ENCODE results near the gene UCP3. TPM values are rescaled to one million over a fixed set of nuclear protein-coding genes. Genes with fewer than 3 reads are reported as not detected.
A peak's percentile ranks its signal among the peaks of the same experiment; 100 is the strongest.

Gene UCP3
- polyA plus RNA-seq, 4 donors = 0.54 to 1.3 (median 0.86) TPM

- DNase-seq = no peak
- H3K36me3 ChIP-seq (ENCODE audit: control insufficient read depth in 3 of 3, insufficient read depth in 2 of 3, low read depth in 1 of 3, low read length in 3 of 3) = peaks cover 3 to 39% (median 6%) of the 10 kb centered on the region in 3 donors
- FAIRE-seq = no peak
- 39 to 65% (median 47%) methylated on average over 1 of the region's 1 CpG for WGBS, 3 donors
- H3K4me3 ChIP-seq (ENCODE audit: low read depth in 1 of 3, low read length in 3 of 3) = no peak overlapping the region
- H3K27ac ChIP-seq (ENCODE audit: low read depth in 1 of 3, low read length in 2 of 3) = no peak overlapping the region
- no peaks in the 10 kb centered on the region for H3K27me3 ChIP-seq (ENCODE audit: control insufficient read depth in 3 of 3, insufficient read depth in 3 of 3, low read length in 3 of 3)
- H3K9me3 ChIP-seq (ENCODE audit: control insufficient read depth in 2 of 2, insufficient read depth in 1 of 2, low read depth in 1 of 2, low read length in 1 of 2) = no peaks in the 10 kb centered on the region
- H3K4me1 ChIP-seq (ENCODE audit: control insufficient read depth in 3 of 3, insufficient read depth in 2 of 3, low read depth in 1 of 3, low read length in 2 of 3) = no peaks in the 10 kb centered on the region
Observed at GRCh38 chr11:74035264-74035663, 26.4 kb upstream of the UCP3 start.

GRCh38 chr11:74033046-74033445 is 24.2 kb upstream of the UCP3 start:
- no peak for FAIRE-seq
- Histone ChIP-seq H3K4me3 (ENCODE audit: low read depth in 1 of 3, low read length in 3 of 3) (no peak overlapping the region), H3K36me3 (ENCODE audit: control insufficient read depth in 3 of 3, insufficient read depth in 2 of 3, low read depth in 1 of 3, low read length in 3 of 3) (peaks cover 3 to 48% (median 6%) of the 10 kb centered on the region in 3 donors), H3K9me3 (ENCODE audit: control insufficient read depth in 2 of 2, insufficient read depth in 1 of 2, low read depth in 1 of 2, low read length in 1 of 2) (no peaks in the 10 kb centered on the region), H3K4me1 (ENCODE audit: control insufficient read depth in 3 of 3, insufficient read depth in 2 of 3, low read depth in 1 of 3, low read length in 2 of 3) (no peaks in the 10 kb centered on the region), H3K27me3 (ENCODE audit: control insufficient read depth in 3 of 3, insufficient read depth in 3 of 3, low read length in 3 of 3) (no peaks in the 10 kb centered on the region), H3K27ac (ENCODE audit: low read depth in 1 of 3, low read length in 2 of 3) (no peak overlapping the region)
- no peak for DNase-seq
- WGBS, 3 donors = 88 to 91% (median 90%) methylated on average over 3 of the region's 3 CpGs

- H3K27ac ChIP-seq (ENCODE audit: low read depth in 1 of 3, low read length in 2 of 3) = peak overlapping the region in 1 of 3 donors; percentile 8
- DNase-seq = no peak
- H3K4me1 ChIP-seq (ENCODE audit: control insufficient read depth in 3 of 3, insufficient read depth in 2 of 3, low read depth in 1 of 3, low read length in 2 of 3) = no peaks in the 10 kb centered on the region
- 80 to 88% (median 82%) methylated on average over 9 of the region's 9 CpGs for WGBS, 3 donors
- no peaks in the 10 kb centered on the region for H3K27me3 ChIP-seq (ENCODE audit: control insufficient read depth in 3 of 3, insufficient read depth in 3 of 3, low read length in 3 of 3)
- no peaks in the 10 kb centered on the region for H3K9me3 ChIP-seq (ENCODE audit: control insufficient read depth in 2 of 2, insufficient read depth in 1 of 2, low read depth in 1 of 2, low read length in 1 of 2)
- H3K4me3 ChIP-seq (ENCODE audit: low read depth in 1 of 3, low read length in 3 of 3) = no peak overlapping the region
- FAIRE-seq = no peak
- H3K36me3 ChIP-seq (ENCODE audit: control insufficient read depth in 3 of 3, insufficient read depth in 2 of 3, low read depth in 1 of 3, low read length in 3 of 3) = peaks cover 0 to 51% (median 4%) of the 10 kb centered on the region in 3 donors
Observed at GRCh38 chr11:74030723-74031676, 22.1 kb upstream of the UCP3 start.

- no peaks in the 10 kb centered on the region for H3K27me3 ChIP-seq (ENCODE audit: control insufficient read depth in 3 of 3, insufficient read depth in 3 of 3, low read length in 3 of 3)
- peaks cover 0 to 30% (median 2%) of the 10 kb centered on the region in 3 donors for H3K36me3 ChIP-seq (ENCODE audit: control insufficient read depth in 3 of 3, insufficient read depth in 2 of 3, low read depth in 1 of 3, low read length in 3 of 3)
- DNase-seq (no peak), FAIRE-seq (no peak)
- H3K9me3 ChIP-seq (ENCODE audit: control insufficient read depth in 2 of 2, insufficient read depth in 1 of 2, low read depth in 1 of 2, low read length in 1 of 2) = no peaks in the 10 kb centered on the region
- WGBS, 3 donors = 86 to 93% (median 89%) methylated on average over 7 of the region's 7 CpGs
- no peak overlapping the region for H3K4me3 ChIP-seq (ENCODE audit: low read depth in 1 of 3, low read length in 3 of 3)
- H3K4me1 ChIP-seq (ENCODE audit: control insufficient read depth in 3 of 3, insufficient read depth in 2 of 3, low read depth in 1 of 3, low read length in 2 of 3) = peaks cover 0 to under 1% (median 0%) of the 10 kb centered on the region in 3 donors
- H3K27ac ChIP-seq (ENCODE audit: low read depth in 1 of 3, low read length in 2 of 3) = no peak overlapping the region
Observed at GRCh38 chr11:74025467-74026166, 16.7 kb upstream of the UCP3 start.

GRCh38 chr11:74024261-74025029 is 15.6 kb upstream of the UCP3 start:
- FAIRE-seq (no peak), DNase-seq (peak in 1 of 2 donors; percentile 45)
- Histone ChIP-seq H3K27ac (ENCODE audit: low read depth in 1 of 3, low read length in 2 of 3) (no peak overlapping the region), H3K9me3 (ENCODE audit: control insufficient read depth in 2 of 2, insufficient read depth in 1 of 2, low read depth in 1 of 2, low read length in 1 of 2) (no peaks in the 10 kb centered on the region), H3K27me3 (ENCODE audit: control insufficient read depth in 3 of 3, insufficient read depth in 3 of 3, low read length in 3 of 3) (no peaks in the 10 kb centered on the region), H3K36me3 (ENCODE audit: control insufficient read depth in 3 of 3, insufficient read depth in 2 of 3, low read depth in 1 of 3, low read length in 3 of 3) (peaks cover 0 to 24% (median 2%) of the 10 kb centered on the region in 3 donors), H3K4me1 (ENCODE audit: control insufficient read depth in 3 of 3, insufficient read depth in 2 of 3, low read depth in 1 of 3, low read length in 2 of 3) (peaks cover 6 to 9% (median 7%) of the 10 kb centered on the region in 3 donors), H3K4me3 (ENCODE audit: low read depth in 1 of 3, low read length in 3 of 3) (no peak overlapping the region)
- WGBS, 3 donors = 53 to 59% (median 59%) methylated on average over 2 of the region's 2 CpGs

- peak overlapping the region in 1 of 3 donors; percentile 29 for H3K27ac ChIP-seq (ENCODE audit: low read depth in 1 of 3, low read length in 2 of 3)
- peaks cover 0 to 17% (median 2%) of the 10 kb centered on the region in 3 donors for H3K36me3 ChIP-seq (ENCODE audit: control insufficient read depth in 3 of 3, insufficient read depth in 2 of 3, low read depth in 1 of 3, low read length in 3 of 3)
- DNase-seq (no peak), FAIRE-seq (no peak)
- no peak overlapping the region for H3K4me3 ChIP-seq (ENCODE audit: low read depth in 1 of 3, low read length in 3 of 3)
- H3K9me3 ChIP-seq (ENCODE audit: control insufficient read depth in 2 of 2, insufficient read depth in 1 of 2, low read depth in 1 of 2, low read length in 1 of 2) = no peaks in the 10 kb centered on the region
- no peaks in the 10 kb centered on the region for H3K27me3 ChIP-seq (ENCODE audit: control insufficient read depth in 3 of 3, insufficient read depth in 3 of 3, low read length in 3 of 3)
- H3K4me1 ChIP-seq (ENCODE audit: control insufficient read depth in 3 of 3, insufficient read depth in 2 of 3, low read depth in 1 of 3, low read length in 2 of 3) = peaks cover 13 to 18% (median 17%) of the 10 kb centered on the region in 3 donors
Observed at GRCh38 chr11:74023276-74023675, 14.4 kb upstream of the UCP3 start.

GRCh38 chr11:74022546-74022945 is 13.7 kb upstream of the UCP3 start:
- Histone ChIP-seq H3K4me3 (ENCODE audit: low read depth in 1 of 3, low read length in 3 of 3) (no peak overlapping the region), H3K36me3 (ENCODE audit: control insufficient read depth in 3 of 3, insufficient read depth in 2 of 3, low read depth in 1 of 3, low read length in 3 of 3) (peaks cover 0 to 15% (median 0%) of the 10 kb centered on the region in 3 donors), H3K9me3 (ENCODE audit: control insufficient read depth in 2 of 2, insufficient read depth in 1 of 2, low read depth in 1 of 2, low read length in 1 of 2) (no peaks in the 10 kb centered on the region), H3K27ac (ENCODE audit: low read depth in 1 of 3, low read length in 2 of 3) (peak overlapping the region in 1 of 3 donors; percentile 29), H3K4me1 (ENCODE audit: control insufficient read depth in 3 of 3, insufficient read depth in 2 of 3, low read depth in 1 of 3, low read length in 2 of 3) (peaks cover 15 to 23% (median 22%) of the 10 kb centered on the region in 3 donors), H3K27me3 (ENCODE audit: control insufficient read depth in 3 of 3, insufficient read depth in 3 of 3, low read length in 3 of 3) (no peaks in the 10 kb centered on the region)
- WGBS, 3 donors = 84 to 99% (median 98%) methylated on average over 6 of the region's 6 CpGs
- FAIRE-seq = no peak
- no peak for DNase-seq

GRCh38 chr11:74021998-74022397 is 13.1 kb upstream of the UCP3 start:
- no peak for FAIRE-seq
- peak overlapping the region in 1 of 3 donors; percentile 27 for H3K27ac ChIP-seq (ENCODE audit: low read depth in 1 of 3, low read length in 2 of 3)
- no peaks in the 10 kb centered on the region for H3K27me3 ChIP-seq (ENCODE audit: control insufficient read depth in 3 of 3, insufficient read depth in 3 of 3, low read length in 3 of 3)
- peaks cover 18 to 23% (median 22%) of the 10 kb centered on the region in 3 donors for H3K4me1 ChIP-seq (ENCODE audit: control insufficient read depth in 3 of 3, insufficient read depth in 2 of 3, low read depth in 1 of 3, low read length in 2 of 3)
- no peaks in the 10 kb centered on the region for H3K9me3 ChIP-seq (ENCODE audit: control insufficient read depth in 2 of 2, insufficient read depth in 1 of 2, low read depth in 1 of 2, low read length in 1 of 2)
- WGBS, 3 donors = 93 to 95% (median 94%) methylated on average over 6 of the region's 6 CpGs
- no peak for DNase-seq
- H3K36me3 ChIP-seq (ENCODE audit: control insufficient read depth in 3 of 3, insufficient read depth in 2 of 3, low read depth in 1 of 3, low read length in 3 of 3) = peaks cover 0 to 17% (median 0%) of the 10 kb centered on the region in 3 donors
- H3K4me3 ChIP-seq (ENCODE audit: low read depth in 1 of 3, low read length in 3 of 3) = no peak overlapping the region

Measured in small intestine (tissue), 7 donors.